GM19438 (cell line): ENCODE data around the gene DARS1.
"Not testable (repeated sequence)": the region's sequence is repeated elsewhere in the genome, so short reads cannot be mapped to it uniquely, and the experiment has no call there.

Source experiments
- ATAC-seq: cut with Tn5 transposase; IDR thresholded peaks from one replicate; pipeline ENCODE4 v1.9.1; 2021; ENCODE audit warnings: low read depth; ENCODE audit not compliant: unreplicated experiment

DARS1 gene

DNA sequence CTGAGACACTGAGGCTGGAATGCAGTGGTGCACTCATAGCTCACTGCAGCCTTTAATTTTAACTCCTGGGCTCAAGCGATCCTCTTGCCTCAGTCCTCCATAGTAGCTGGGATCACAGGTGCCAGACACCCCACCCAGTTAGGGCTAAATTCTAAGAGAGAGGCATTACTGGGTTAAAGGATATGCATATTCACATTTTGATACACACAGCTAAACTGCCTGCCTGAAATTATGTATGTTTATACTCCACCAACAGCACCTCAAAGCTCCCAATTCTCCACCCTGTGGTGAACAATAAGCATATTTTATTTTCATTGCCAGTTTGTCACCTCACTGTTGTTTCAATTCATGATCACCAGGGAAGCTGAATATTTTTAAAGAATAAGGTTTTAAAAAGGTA lies 90.5 kb downstream of the DARS1 start:
- ATAC-seq: no peak

DNA sequence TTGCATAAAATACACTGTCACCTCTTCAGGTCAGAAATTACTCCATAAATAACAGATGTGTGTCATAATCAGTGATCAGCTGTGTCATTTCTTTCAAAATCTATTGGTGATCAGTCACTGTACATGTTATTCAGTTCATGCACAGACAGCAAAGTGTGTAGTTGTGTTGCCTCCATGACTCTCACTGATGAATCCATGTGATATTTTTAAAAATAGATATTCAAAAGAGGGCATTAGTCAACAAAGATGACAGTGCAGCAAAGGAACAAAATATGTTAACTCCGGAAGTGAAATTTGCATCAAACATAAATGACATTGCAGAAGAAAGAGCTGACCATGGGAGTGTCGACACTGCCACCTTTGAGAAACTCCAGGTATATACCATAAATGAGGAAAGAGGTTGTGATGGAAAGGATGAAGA lies 92.0 kb downstream of the DARS1 start:
- ATAC-seq: no peak

GRCh38 chr2:135890835-135891234 lies 94.6 kb downstream of the DARS1 start:
- ATAC-seq: no peak

DNA sequence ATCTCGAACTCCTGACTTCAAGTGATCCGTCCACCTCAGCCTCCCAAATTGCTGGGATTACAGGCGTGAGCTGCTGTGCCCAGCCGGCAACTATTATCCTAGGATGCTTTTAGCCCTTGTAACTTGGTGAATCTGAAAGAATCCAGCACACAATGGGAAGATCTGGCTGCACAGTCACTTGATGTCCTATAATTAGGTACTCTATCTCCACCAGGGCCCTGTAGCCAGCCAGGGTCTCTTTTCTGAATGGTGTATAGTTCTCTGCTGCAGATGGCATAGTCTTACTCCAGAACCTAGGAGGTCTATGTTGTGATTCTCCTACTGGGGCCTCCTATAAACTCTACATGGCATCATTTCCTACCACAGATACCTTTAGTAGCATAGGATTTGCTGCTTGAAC lies 95.3 kb downstream of the DARS1 start:
- ATAC-seq: no peak

DNA sequence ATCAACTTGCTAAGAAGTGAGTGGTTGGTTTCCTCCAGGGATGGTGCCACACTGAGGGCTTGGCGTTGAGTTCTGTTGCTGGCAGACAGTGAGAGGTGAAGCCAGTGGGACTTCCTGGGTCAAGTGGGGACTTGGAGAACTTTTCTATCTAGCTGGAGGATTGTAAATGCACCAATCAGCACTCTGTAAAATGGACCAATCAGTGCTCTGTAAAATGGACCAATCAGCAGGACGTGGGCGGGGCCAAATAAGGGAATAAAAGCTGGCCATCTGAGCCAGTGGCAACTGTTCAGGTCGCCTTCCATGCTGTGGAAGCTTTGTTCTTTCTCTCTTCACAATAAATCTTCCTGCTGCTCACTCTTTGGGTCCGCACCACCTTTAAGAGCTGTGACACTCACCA lies 96.8 kb downstream of the DARS1 start:
- ATAC-seq: not testable (repeated sequence)

DNA sequence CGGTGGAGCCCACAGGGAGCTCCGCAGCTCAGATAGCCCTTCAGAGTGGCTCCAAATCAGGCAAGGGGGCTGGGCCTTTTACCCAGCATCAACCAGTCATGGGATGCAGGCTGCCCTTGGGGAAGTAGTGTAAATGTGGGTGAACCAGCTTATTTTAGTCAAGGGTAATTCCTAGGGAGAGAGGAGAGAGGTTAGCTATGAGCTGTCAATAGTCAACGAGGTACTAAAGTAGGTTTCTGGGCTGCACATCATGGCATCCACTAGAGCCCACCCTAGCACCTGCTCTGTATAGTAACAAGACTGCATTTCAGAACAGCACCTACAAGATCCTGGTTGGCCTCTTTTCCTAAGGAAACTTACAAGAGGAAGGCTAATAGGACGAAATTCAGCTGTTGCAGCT lies 99.7 kb downstream of the DARS1 start:
- no peak for ATAC-seq

GRCh38 chr2:135882415-135882814 lies 103.0 kb downstream of the DARS1 start:
- no peak for ATAC-seq

DNA sequence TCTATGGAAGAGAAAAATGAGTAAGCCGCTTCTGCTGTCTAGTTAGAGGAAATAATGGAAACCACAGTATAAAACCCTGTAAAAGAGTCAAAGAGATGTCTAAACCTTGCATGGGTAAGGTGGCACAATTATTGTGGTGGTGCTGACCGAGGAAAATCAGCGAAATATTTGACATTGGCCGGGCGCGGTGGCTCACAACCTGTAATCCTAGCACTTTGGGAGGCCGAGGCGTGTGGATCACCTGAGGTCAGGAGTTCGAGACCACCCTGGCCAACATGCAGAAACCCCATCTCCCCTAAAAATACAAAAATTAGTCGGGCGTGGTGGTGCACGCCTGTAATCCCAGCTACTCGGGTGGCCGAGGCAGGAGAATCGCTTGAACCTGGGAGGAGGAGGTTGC lies 108.7 kb downstream of the DARS1 start:
- not testable (repeated sequence) for ATAC-seq

DNA sequence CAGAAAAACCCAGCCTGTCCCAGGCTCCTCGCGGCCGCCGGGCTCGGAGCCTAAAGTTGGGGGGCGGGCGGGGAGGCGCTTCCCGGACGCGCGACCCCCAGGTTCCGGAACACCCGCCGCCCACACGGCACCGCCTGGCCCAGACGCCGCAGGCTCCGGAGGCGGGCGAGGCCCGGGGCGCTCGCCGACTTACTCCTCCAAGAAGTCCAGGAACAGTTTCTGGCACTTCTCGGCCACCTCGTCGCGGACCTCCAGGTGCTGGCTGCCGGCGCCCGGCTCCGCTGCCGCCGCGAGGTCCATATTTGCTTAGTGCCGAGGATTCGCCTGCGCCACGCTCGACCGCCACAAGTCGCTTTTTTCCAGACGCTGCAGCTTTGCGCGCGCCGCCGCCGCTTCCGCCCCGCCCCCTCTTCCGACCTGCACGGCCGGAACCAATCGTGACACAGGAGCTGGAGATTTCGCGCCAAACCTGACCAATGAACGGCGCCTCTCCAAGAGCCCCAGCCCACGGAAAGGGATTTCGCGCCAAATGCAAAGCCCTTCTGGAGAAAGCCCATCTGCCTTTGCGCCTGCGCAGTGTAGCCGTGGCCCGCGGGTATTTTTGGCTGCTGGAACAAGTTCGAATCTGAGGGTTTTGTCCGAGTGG lies 109.2 kb downstream of the DARS1 start, which contains the start of gene MCM6:
MCM6 (minus strand) TSS at position 378 of the 646 bp plus-strand sequence; CDS start at position 300, 78 bp downstream.
- peak; percentile 89 for ATAC-seq

DNA sequence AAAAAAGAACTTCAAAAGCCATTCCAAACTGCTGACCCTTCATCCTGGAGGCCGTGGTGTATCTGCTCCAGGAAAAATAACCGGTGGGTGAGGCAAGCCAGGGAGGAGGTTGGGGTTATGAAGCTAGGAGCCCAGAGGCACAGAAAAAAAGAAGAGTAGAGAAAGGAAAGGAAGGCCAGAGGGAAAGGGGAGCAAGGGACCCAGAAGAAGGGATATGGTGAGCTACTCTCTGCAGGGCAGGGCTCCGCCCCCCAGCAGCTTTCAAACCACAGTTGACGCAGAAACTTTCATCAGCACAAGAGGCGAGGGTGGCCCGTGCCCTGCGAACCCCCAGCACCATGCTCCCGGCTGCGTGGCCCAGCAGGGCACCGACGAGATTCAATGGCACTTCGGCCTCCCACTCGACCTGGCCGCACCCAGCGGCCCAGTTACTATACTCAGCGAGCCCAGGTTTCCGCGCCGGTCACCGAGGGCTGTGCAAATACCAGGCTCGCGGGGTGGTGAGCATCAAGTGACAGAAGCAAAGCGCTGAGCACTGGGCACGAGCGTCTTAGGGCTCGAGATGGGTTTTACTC lies 109.8 kb downstream of the DARS1 start:
- peak; percentile 67 for ATAC-seq

DNA sequence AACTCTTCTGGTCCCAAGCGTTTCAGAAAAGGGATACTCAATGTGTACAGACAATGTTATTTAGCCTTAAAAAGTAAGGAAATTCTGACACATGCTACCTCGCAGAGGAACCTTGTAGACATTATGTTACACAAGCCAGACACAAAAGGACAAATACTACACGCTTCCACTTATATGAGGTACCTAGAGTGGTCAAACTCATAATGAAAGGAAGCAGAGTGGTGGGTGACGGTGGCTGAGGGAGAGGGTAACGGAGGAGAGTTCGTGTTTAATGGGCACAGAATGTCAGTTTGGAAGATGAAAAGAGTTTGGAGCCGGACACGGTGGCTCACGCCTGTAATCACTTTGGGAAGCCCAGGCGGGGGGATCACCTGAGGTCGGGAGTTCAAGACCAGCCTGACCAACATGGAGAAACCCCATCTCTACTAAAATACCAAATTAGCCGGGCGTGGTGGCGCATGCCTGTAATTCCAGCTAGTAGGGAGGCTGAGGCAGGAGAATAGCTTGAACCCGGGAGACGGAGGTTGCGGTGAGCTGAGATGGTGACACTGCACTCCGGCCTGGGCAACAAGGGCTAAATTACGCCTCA lies 110.6 kb downstream of the DARS1 start:
- ATAC-seq: no peak

DNA sequence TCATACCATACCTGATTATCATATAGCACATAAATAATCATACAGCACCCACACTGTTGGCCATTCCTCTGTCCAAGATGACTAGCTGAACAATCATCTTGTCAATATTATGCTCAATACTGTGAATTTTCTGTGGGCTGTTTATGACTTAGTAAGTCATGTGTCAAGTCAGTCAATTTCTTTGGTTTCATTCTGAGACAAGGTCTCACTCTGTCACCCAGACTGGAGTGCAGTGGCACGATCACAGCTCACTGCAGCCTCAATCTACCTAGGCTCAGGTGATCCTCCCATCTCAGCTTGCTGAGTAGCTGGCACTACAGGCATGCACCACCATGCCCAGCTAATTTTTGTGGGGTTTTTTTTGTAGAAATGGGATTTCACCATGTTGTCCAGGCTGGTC lies 114.9 kb downstream of the DARS1 start:
- ATAC-seq: no peak

DNA sequence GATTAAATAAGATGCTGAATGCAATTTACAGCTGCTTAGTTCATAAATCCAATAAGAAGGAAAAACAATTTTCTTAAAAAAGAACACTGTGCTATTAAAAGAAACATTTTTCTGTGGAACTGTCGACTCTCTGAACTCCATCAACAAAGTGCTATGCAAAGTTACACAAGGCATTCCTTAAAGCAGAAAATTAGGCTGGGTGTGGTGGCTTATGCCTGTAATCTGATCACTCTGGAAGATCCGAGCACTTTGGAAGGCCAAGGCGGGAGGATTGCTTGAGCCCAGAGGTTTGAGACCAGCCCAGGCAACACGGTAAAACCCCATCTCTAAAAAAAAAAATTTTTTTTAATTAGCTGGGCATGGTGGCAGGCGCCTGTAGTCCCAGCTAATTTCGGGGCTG lies 122.2 kb downstream of the DARS1 start:
- ATAC-seq: no peak

- ATAC-seq: no peak
These were observed 122.7 kb downstream of the DARS1 start for GRCh38 chr2:135862718-135863117.
